ENCODE measurements around the gene TMEM240. TPM values are rescaled to one million over a fixed set of nuclear protein-coding genes. Genes with fewer than 3 reads are reported as not detected.

Gene TMEM240
- total RNA-seq, 1 donor from 2014 or later, result 7.0 TPM

DNA sequence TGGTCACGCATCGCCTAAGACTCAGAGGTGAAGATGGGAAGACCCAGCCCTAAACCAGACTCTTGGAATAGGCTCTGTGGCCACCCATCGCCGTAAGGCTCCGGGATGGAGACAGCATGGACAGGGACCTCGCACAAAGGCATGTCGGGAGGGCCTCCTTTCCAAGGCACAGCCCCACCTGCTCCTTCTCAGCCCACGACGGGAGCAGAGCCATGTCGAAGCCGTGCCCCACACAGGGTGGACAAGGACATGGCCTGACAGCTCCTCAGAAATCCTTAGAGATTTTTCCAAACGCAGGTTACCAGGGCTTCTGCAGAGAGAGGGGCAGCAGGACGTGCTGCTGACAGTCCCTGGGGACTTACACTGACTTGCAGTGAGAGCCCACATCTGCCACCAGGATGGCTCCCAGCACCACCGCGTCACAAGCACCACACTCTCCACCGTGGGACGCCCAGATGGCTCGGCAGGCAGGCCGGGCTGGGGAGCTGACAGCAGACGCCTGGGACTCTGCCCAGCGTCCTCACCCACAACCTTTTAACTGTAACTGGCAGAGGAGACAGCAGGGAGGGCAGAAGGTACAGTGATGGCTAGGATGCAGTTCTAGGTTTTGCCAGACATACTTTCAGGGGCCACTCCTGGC is 22.3 kb upstream of the TMEM240 start:
- H3K27ac Mint-ChIP-seq (ENCODE audit: unreplicated experiment), result no peak overlapping the region
- Histone ChIP-seq H3K4me1 (ENCODE audit: insufficient read depth, low read length) (peaks cover 6% of the 10 kb centered on the region), H3K27ac (ENCODE audit: low read depth, low read length) (no peak overlapping the region), H3K79me2 (ENCODE audit: insufficient read depth, low read length) (peaks cover 83% of the 10 kb centered on the region), H3K27me3 (ENCODE audit: insufficient read depth, low read length) (no peaks in the 10 kb centered on the region), H3K9ac (ENCODE audit: low read length) (no peak overlapping the region), H3K9me3 (ENCODE audit: insufficient read depth, low read depth, low read length) (no peaks in the 10 kb centered on the region), H4K20me1 (ENCODE audit: insufficient read depth, low read length) (peaks cover 95% of the 10 kb centered on the region), H2AFZ (ENCODE audit: low read depth, low read length) (no peak overlapping the region), H3K4me3 (ENCODE audit: insufficient read depth, low read depth, low read length) (no peak overlapping the region), H3K4me2 (ENCODE audit: low read length) (no peak overlapping the region), H3K36me3 (ENCODE audit: insufficient read depth, low read length) (peaks cover 24% of the 10 kb centered on the region)
- peaks cover 9% of the 10 kb centered on the region for H3K4me1 Mint-ChIP-seq (ENCODE audit: low read depth, unreplicated experiment)
- H3K4me3 Mint-ChIP-seq (ENCODE audit: unreplicated experiment), result no peak overlapping the region
- peaks cover 26% of the 10 kb centered on the region for H3K36me3 Mint-ChIP-seq (ENCODE audit: low read depth, unreplicated experiment)
- no peaks in the 10 kb centered on the region for H3K9me3 Mint-ChIP-seq (ENCODE audit: unreplicated experiment)
- no peak for FAIRE-seq
- TF ChIP-seq, protein P1, sequence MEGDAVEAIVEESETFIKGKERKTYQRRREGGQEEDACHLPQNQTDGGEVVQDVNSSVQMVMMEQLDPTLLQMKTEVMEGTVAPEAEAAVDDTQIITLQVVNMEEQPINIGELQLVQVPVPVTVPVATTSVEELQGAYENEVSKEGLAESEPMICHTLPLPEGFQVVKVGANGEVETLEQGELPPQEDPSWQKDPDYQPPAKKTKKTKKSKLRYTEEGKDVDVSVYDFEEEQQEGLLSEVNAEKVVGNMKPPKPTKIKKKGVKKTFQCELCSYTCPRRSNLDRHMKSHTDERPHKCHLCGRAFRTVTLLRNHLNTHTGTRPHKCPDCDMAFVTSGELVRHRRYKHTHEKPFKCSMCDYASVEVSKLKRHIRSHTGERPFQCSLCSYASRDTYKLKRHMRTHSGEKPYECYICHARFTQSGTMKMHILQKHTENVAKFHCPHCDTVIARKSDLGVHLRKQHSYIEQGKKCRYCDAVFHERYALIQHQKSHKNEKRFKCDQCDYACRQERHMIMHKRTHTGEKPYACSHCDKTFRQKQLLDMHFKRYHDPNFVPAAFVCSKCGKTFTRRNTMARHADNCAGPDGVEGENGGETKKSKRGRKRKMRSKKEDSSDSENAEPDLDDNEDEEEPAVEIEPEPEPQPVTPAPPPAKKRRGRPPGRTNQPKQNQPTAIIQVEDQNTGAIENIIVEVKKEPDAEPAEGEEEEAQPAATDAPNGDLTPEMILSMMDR (IDR thresholded peaks at IDR 0.05; ENCODE audit: insufficient read depth, low read depth, low read length), result no peak
- no peak for TF ChIP-seq EZH2 (IDR thresholded peaks at IDR 0.05; ENCODE audit: insufficient read depth, low read length)
- DNase-seq (ENCODE audit: low read depth), result no peak
- no peaks in the 10 kb centered on the region for H3K27me3 Mint-ChIP-seq (ENCODE audit: low read depth, unreplicated experiment)

DNA sequence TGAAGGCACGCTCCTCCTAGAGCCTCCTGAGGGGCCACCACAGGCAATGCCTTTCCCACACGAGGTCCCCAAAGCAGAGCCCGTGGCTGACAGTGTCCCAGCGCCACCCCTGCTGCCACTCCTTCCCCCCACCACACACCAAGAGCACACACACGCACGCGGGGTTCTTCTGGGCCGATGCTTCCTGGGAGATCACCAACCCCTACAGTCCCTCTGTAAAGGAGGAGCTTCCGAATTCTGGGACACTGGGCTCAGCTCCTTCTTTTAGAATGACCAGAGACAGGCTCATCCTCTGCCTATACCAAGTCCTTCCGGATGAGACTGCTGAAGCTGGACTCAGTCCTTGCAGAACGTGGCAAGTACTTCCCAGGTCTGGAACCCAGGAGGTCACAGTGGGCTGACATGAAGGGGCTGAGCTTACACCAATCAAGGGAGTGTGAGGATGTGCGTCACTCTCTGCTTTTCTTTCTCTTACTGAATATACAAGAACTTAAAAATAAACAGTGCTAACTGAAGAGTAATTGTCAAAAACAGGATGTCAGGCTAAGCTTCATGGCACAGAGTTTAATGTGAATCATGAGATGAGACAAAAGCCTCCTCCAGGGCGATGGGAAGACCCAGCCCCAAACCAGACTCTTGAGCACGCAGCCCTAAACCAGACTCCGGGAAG is 21.5 kb upstream of the TMEM240 start:
- Histone ChIP-seq H4K20me1 (ENCODE audit: insufficient read depth, low read length) (peaks cover 91% of the 10 kb centered on the region), H3K9me3 (ENCODE audit: insufficient read depth, low read depth, low read length) (no peaks in the 10 kb centered on the region), H3K27me3 (ENCODE audit: insufficient read depth, low read length) (no peaks in the 10 kb centered on the region), H3K4me2 (ENCODE audit: low read length) (no peak overlapping the region), H3K79me2 (ENCODE audit: insufficient read depth, low read length) (peaks cover 77% of the 10 kb centered on the region), H3K27ac (ENCODE audit: low read depth, low read length) (no peak overlapping the region), H3K36me3 (ENCODE audit: insufficient read depth, low read length) (peaks cover 24% of the 10 kb centered on the region), H2AFZ (ENCODE audit: low read depth, low read length) (no peak overlapping the region), H3K4me1 (ENCODE audit: insufficient read depth, low read length) (peaks cover under 1% of the 10 kb centered on the region), H3K9ac (ENCODE audit: low read length) (no peak overlapping the region), H3K4me3 (ENCODE audit: insufficient read depth, low read depth, low read length) (no peak overlapping the region)
- H3K9me3 Mint-ChIP-seq (ENCODE audit: unreplicated experiment), result no peaks in the 10 kb centered on the region
- H3K4me1 Mint-ChIP-seq (ENCODE audit: low read depth, unreplicated experiment), result peaks cover 2% of the 10 kb centered on the region
- H3K27me3 Mint-ChIP-seq (ENCODE audit: low read depth, unreplicated experiment), result no peaks in the 10 kb centered on the region
- no peak overlapping the region for H3K27ac Mint-ChIP-seq (ENCODE audit: unreplicated experiment)
- DNase-seq (ENCODE audit: low read depth) (no peak), FAIRE-seq (no peak)
- peaks cover 26% of the 10 kb centered on the region for H3K36me3 Mint-ChIP-seq (ENCODE audit: low read depth, unreplicated experiment)
- H3K4me3 Mint-ChIP-seq (ENCODE audit: unreplicated experiment), result no peak overlapping the region
- TF ChIP-seq, protein P1 (IDR thresholded peaks at IDR 0.05; ENCODE audit: insufficient read depth, low read depth, low read length), result no peak
- no peak for TF ChIP-seq EZH2 (IDR thresholded peaks at IDR 0.05; ENCODE audit: insufficient read depth, low read length)

DNA sequence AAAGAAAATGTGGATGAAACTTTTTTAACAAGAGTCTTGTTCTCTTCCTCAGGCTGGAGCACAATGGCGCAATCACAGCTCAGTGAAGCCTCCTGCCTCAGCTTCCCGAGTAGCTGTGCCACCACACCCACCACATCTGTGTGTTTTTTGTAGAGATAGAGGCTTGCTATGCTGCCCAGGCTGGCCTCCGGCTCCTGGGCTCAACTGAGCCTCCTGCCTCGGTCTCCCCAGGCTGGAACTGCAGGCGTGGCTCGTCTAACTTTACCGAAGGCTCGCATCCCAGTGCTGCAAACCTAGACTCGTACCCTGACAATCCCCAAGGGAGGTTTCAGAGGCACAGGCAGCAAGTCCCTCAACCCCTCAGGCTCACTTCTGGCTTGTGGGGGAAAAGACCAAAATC is 19.8 kb upstream of the TMEM240 start:
- Histone ChIP-seq H3K27ac (ENCODE audit: low read depth, low read length) (no peak overlapping the region), H3K9ac (ENCODE audit: low read length) (no peak overlapping the region), H3K4me1 (ENCODE audit: insufficient read depth, low read length) (peaks cover 2% of the 10 kb centered on the region), H3K4me3 (ENCODE audit: insufficient read depth, low read depth, low read length) (no peak overlapping the region), H3K36me3 (ENCODE audit: insufficient read depth, low read length) (peaks cover 20% of the 10 kb centered on the region), H3K79me2 (ENCODE audit: insufficient read depth, low read length) (peaks cover 63% of the 10 kb centered on the region), H4K20me1 (ENCODE audit: insufficient read depth, low read length) (peaks cover 88% of the 10 kb centered on the region), H3K9me3 (ENCODE audit: insufficient read depth, low read depth, low read length) (no peaks in the 10 kb centered on the region), H3K27me3 (ENCODE audit: insufficient read depth, low read length) (no peaks in the 10 kb centered on the region), H3K4me2 (ENCODE audit: low read length) (no peak overlapping the region), H2AFZ (ENCODE audit: low read depth, low read length) (no peak overlapping the region)
- Mint-ChIP-seq H3K9me3 (ENCODE audit: unreplicated experiment) (no peaks in the 10 kb centered on the region), H3K4me3 (ENCODE audit: unreplicated experiment) (no peak overlapping the region), H3K27ac (ENCODE audit: unreplicated experiment) (no peak overlapping the region), H3K4me1 (ENCODE audit: low read depth, unreplicated experiment) (peaks cover 2% of the 10 kb centered on the region), H3K36me3 (ENCODE audit: low read depth, unreplicated experiment) (peaks cover 28% of the 10 kb centered on the region), H3K27me3 (ENCODE audit: low read depth, unreplicated experiment) (no peaks in the 10 kb centered on the region)
- TF ChIP-seq, protein P1 (IDR thresholded peaks at IDR 0.05; ENCODE audit: insufficient read depth, low read depth, low read length), result no peak
- no peak for TF ChIP-seq EZH2 (IDR thresholded peaks at IDR 0.05; ENCODE audit: insufficient read depth, low read length)
- DNase-seq (ENCODE audit: low read depth), result no peak
- FAIRE-seq, result no peak

Data from astrocyte (in vitro differentiated cells and primary cell).